Stimulated activated CD4-positive, alpha-beta T cell treated with anti-CD3 and anti-CD28 coated beads, Interleukin-15, amount 100 ng/mL, for 1 hour (primary cell): ENCODE results near the gene ZKSCAN1.
"Not testable (repeated sequence)": the region's sequence is repeated elsewhere in the genome, so short reads cannot be mapped to it uniquely, and the experiment has no call there.

ENCODE experiments used
- DNase-seq, 2 donors: peaks; one replicate each; pipeline ENCODE4 v3.0.0-alpha.2; 2020; ENCODE audit warnings: low read depth in 1 of 2, low spot score in 1 of 2

The ZKSCAN1 gene

GRCh38 chr7:100000239-100000638 lies 15.2 kb upstream of the ZKSCAN1 start:
- DNase-seq = no peak

GRCh38 chr7:100003711-100004661 lies 11.4 kb upstream of the ZKSCAN1 start:
- DNase-seq = no peak

GRCh38 chr7:100007887-100008286 lies 7.5 kb upstream of the ZKSCAN1 start:
- DNase-seq = no peak

GRCh38 chr7:100008525-100008924 lies 6.9 kb upstream of the ZKSCAN1 start:
- no peak for DNase-seq

GRCh38 chr7:100009952-100010351 lies 5.4 kb upstream of the ZKSCAN1 start:
- DNase-seq = not testable (repeated sequence)

- no peak for DNase-seq
Observed at GRCh38 chr7:100010901-100011300, 4.5 kb upstream of the ZKSCAN1 start.

- DNase-seq = no peak
Observed at GRCh38 chr7:100011516-100011915, 3.9 kb upstream of the ZKSCAN1 start.

- not testable (repeated sequence) for DNase-seq
Observed at GRCh38 chr7:100012385-100013327, 2.7 kb upstream of the ZKSCAN1 start.

- no peak for DNase-seq
Observed at GRCh38 chr7:100013328-100013676, 2.1 kb upstream of the ZKSCAN1 start.

- DNase-seq = no peak
Observed at GRCh38 chr7:100016215-100016901, 962 bp downstream of the ZKSCAN1 start.

GRCh38 chr7:100017300-100017699 lies 1.9 kb downstream of the ZKSCAN1 start:
- no peak for DNase-seq

- DNase-seq = no peak
Observed at GRCh38 chr7:100017875-100018274, 2.5 kb downstream of the ZKSCAN1 start.

- no peak for DNase-seq
Observed at GRCh38 chr7:100019908-100020307, 4.5 kb downstream of the ZKSCAN1 start.

GRCh38 chr7:100021297-100021696 lies 5.9 kb downstream of the ZKSCAN1 start:
- no peak for DNase-seq

- DNase-seq = no peak
Observed at GRCh38 chr7:100022621-100023020, 7.2 kb downstream of the ZKSCAN1 start.

GRCh38 chr7:100023526-100023925 lies 8.1 kb downstream of the ZKSCAN1 start:
- no peak for DNase-seq

GRCh38 chr7:100024020-100024619 lies 8.7 kb downstream of the ZKSCAN1 start:
- no peak for DNase-seq

- no peak for DNase-seq
Observed at GRCh38 chr7:100027197-100027596, 11.8 kb downstream of the ZKSCAN1 start.

GRCh38 chr7:100029596-100029995 lies 14.2 kb downstream of the ZKSCAN1 start:
- DNase-seq = no peak

- DNase-seq = no peak
Observed at GRCh38 chr7:100033526-100033925, 18.1 kb downstream of the ZKSCAN1 start.
